H1 (cell line): ENCODE measurements around the gene RPL18. TPM values are rescaled to one million over a fixed set of nuclear protein-coding genes. Genes with fewer than 3 reads are reported as not detected.

ENCODE experiments used
- CTCF ChIA-PET: fragments of 300-600 bp; sonication (Branson Sonifier 250); formaldehyde crosslinking; loops from one replicate; lab custom pipeline; 2021; ENCODE audit not compliant: partially characterized antibody; lab: Charles Lee
- POLR2A ChIA-PET: fragments of 300-600 bp; sonication (Branson Sonifier 250); formaldehyde crosslinking; loops from one replicate; lab custom pipeline; 2021; ENCODE audit warnings: inconsistent platforms; ENCODE audit not compliant: partially characterized antibody; lab: Charles Lee
- DNase-seq, 2 experiments: peaks; one replicate each; pipeline versions ENCODE4 v3.0.0 to v3.0.0-alpha.2; 2010 to 2022; ENCODE audit warnings: low spot score in 2 of 2, low read depth in 1 of 2, mixed read lengths in 1 of 2
- FAIRE-seq: peaks from 2 replicates; lab custom pipeline; 2011; peaks lifted over from hg19 to GRCh38; lab: Jason Lieb, UNC
- H2AFZ ChIP-seq: 2 replicates; pipeline ENCODE4 v1.8.1; 2012; ENCODE audit warnings: low read length, inconsistent platforms
- H2AK5ac ChIP-seq: 2 replicates; pipeline ENCODE4 v1.6.1; 2013; ENCODE audit warnings: low read depth, low read length
- H2BK120ac ChIP-seq: replicated peaks from 2 replicates; pipeline ENCODE3; 2013; ENCODE audit warnings: low read depth, low read length, inconsistent platforms
- H2BK12ac ChIP-seq: 2 replicates; pipeline ENCODE4 v1.6.1; 2013; ENCODE audit warnings: low read depth, low read length
- H2BK15ac ChIP-seq: 2 replicates; pipeline ENCODE4 v1.6.1; 2013; ENCODE audit warnings: low read length
- H2BK20ac ChIP-seq: 2 replicates; pipeline ENCODE4 v1.6.1; 2013; ENCODE audit warnings: low read length
- H2BK5ac ChIP-seq: 2 replicates; pipeline ENCODE4 v1.6.1; 2013; ENCODE audit warnings: low read depth, low read length
- H3K14ac ChIP-seq: 2 replicates; pipeline ENCODE4 v1.6.1; 2013; ENCODE audit warnings: inconsistent platforms; ENCODE audit not compliant: insufficient read length
- H3K18ac ChIP-seq: 2 replicates; pipeline ENCODE4 v1.6.1; 2013; ENCODE audit warnings: low read length; ENCODE audit errors: extremely low read depth
- H3K23ac ChIP-seq: 2 replicates; pipeline ENCODE4 v1.6.1; 2013; ENCODE audit warnings: inconsistent platforms; ENCODE audit not compliant: insufficient read length
- H3K23me2 ChIP-seq: 2 replicates; pipeline ENCODE4 v1.6.1; 2013; ENCODE audit warnings: low read depth, low read length
- H3K27ac ChIP-seq: 2 replicates; pipeline ENCODE4 v1.6.1; 2011; ENCODE audit warnings: low read depth, low read length, inconsistent platforms
- H3K27me3 ChIP-seq, 4 experiments: replicated peaks in 1 of 4; 1 replicate in 1 of 4; 2 replicates in 3 of 4; pipeline versions ENCODE4 v1.6.1 to v1.8.1; 2011 to 2013; ENCODE audit warnings: low read length in 3 of 4, mild to moderate bottlenecking in 3 of 4, inconsistent platforms in 2 of 4, mixed read lengths in 2 of 4, moderate library complexity in 1 of 4; ENCODE audit not compliant: control insufficient read depth in 3 of 4, insufficient read depth in 3 of 4; ENCODE audit errors: extremely low read depth in 1 of 4
- H3K36me3 ChIP-seq, 4 experiments: 2 replicates each; pipeline versions ENCODE4 v1.6.1 to v1.8.1; 2011 to 2013; ENCODE audit warnings: mild to moderate bottlenecking in 4 of 4, low read length in 3 of 4, moderate library complexity in 2 of 4, control low read depth in 1 of 4, inconsistent platforms in 1 of 4; ENCODE audit not compliant: insufficient read depth in 4 of 4, control insufficient read depth in 2 of 4
- H3K4ac ChIP-seq: replicated peaks from 2 replicates; pipeline ENCODE3; 2013; ENCODE audit warnings: low read length, low read depth, mixed read lengths, inconsistent platforms; ENCODE audit not compliant: insufficient read length
- H3K4me1 ChIP-seq, 4 experiments: replicated peaks in 1 of 4; 1 replicate in 1 of 4; 2 replicates in 3 of 4; pipeline versions ENCODE4 v1.6.1 to v1.8.1; 2011 to 2013; ENCODE audit warnings: low read length in 3 of 4, inconsistent platforms in 2 of 4, mixed read lengths in 1 of 4; ENCODE audit not compliant: insufficient read depth in 4 of 4, control insufficient read depth in 3 of 4
- H3K4me2 ChIP-seq, 2 experiments: 2 replicates each; pipeline versions ENCODE4 v1.6.1 to v1.8.1; 2011 to 2013; ENCODE audit warnings: low read depth in 2 of 2, low read length in 2 of 2, control low read depth in 1 of 2, inconsistent platforms in 1 of 2, mild to moderate bottlenecking in 1 of 2; ENCODE audit not compliant: insufficient read depth in 1 of 2
- H3K4me3 ChIP-seq, 4 experiments: fragments of 200-600, 300-600 bp in 1 of 4; sonication (generic), shearing (Covaris generic), sonication (Bioruptor Twin) in 1 of 4; 2 replicates each; pipeline versions ENCODE4 v1.5.1 to v1.8.1; 2011 to 2016; ENCODE audit warnings: low read length in 4 of 4, low read depth in 3 of 4, control low read depth in 2 of 4, inconsistent platforms in 2 of 4, mild to moderate bottlenecking in 2 of 4, mixed read lengths in 1 of 4, moderate library complexity in 1 of 4; ENCODE audit not compliant: insufficient read depth in 2 of 4; ENCODE audit errors: extremely low read depth in 1 of 4
- H3K56ac ChIP-seq: replicated peaks from 2 replicates; pipeline ENCODE3; 2013; ENCODE audit warnings: low read depth, mild to moderate bottlenecking, mixed read lengths, low read length, inconsistent platforms; ENCODE audit not compliant: insufficient read length
- H3K79me1 ChIP-seq: 2 replicates; pipeline ENCODE4 v1.6.1; 2013; ENCODE audit warnings: low read depth, low read length, control low read depth
- H3K79me2 ChIP-seq, 2 experiments: 2 replicates each; pipeline versions ENCODE4 v1.6.1 to v1.8.1; 2012 to 2013; ENCODE audit warnings: low read length in 2 of 2, mild to moderate bottlenecking in 2 of 2, inconsistent platforms in 1 of 2; ENCODE audit not compliant: insufficient read depth in 2 of 2, control insufficient read depth in 1 of 2
- H3K9ac ChIP-seq, 4 experiments: replicated peaks in 1 of 4; 1 replicate in 1 of 4; 2 replicates in 3 of 4; pipeline versions ENCODE4 v1.6.1 to v1.8.1; 2011 to 2013; ENCODE audit warnings: low read depth in 3 of 4, low read length in 3 of 4, control low read depth in 2 of 4, mild to moderate bottlenecking in 2 of 4, moderate library complexity in 2 of 4, inconsistent platforms in 1 of 4; ENCODE audit errors: extremely low read depth in 1 of 4
- H3K9me3 ChIP-seq, 2 experiments: 2 replicates each; pipeline versions ENCODE4 v1.6.1 to v1.8.1; 2012 to 2013; ENCODE audit warnings: mild to moderate bottlenecking in 2 of 2, moderate library complexity in 2 of 2, control low read depth in 1 of 2, inconsistent platforms in 1 of 2, low read depth in 1 of 2, low read length in 1 of 2, mixed read lengths in 1 of 2; ENCODE audit not compliant: insufficient read depth in 2 of 2
- H4K20me1 ChIP-seq, 2 experiments: replicated peaks in 1 of 2; 2 replicates each; pipeline versions ENCODE3 to v1.8.1; 2011 to 2013; ENCODE audit warnings: inconsistent platforms in 2 of 2, low read length in 2 of 2, mild to moderate bottlenecking in 1 of 2; ENCODE audit not compliant: insufficient read depth in 2 of 2, control insufficient read depth in 1 of 2
- H4K5ac ChIP-seq: 2 replicates; pipeline ENCODE4 v1.6.1; 2013; ENCODE audit warnings: low read length, low read depth, mixed read lengths, inconsistent platforms; ENCODE audit not compliant: insufficient read length
- H4K8ac ChIP-seq: 2 replicates; pipeline ENCODE4 v1.8.0; 2013; ENCODE audit warnings: mild to moderate bottlenecking, moderate library complexity, low read length, inconsistent platforms; ENCODE audit not compliant: insufficient read depth; ENCODE audit errors: extremely low read depth
- H4K91ac ChIP-seq: replicated peaks from 2 replicates; pipeline ENCODE3; 2013; ENCODE audit warnings: low read length, mixed read lengths, inconsistent platforms; ENCODE audit not compliant: insufficient read length
- ATF3 ChIP-seq: IDR thresholded peaks from 2 replicates; pipeline ENCODE4 v1.6.1; 2011; ENCODE audit warnings: low read depth, mild to moderate bottlenecking, low read length; ENCODE audit not compliant: insufficient read depth
- BRCA1 ChIP-seq: IDR thresholded peaks from 2 replicates; pipeline ENCODE4 v1.6.1; 2012; ENCODE audit warnings: low read depth, low read length, improper control_type of control experiment
- EP300 ChIP-seq, 2 experiments: IDR thresholded peaks; 1 replicate in 1 of 2; 2 replicates in 1 of 2; pipeline ENCODE4 v1.6.1; 2011 to 2012; ENCODE audit warnings: low read depth in 2 of 2, low read length in 2 of 2, mild to moderate bottlenecking in 2 of 2, borderline replicate concordance in 1 of 2, inconsistent platforms in 1 of 2, moderate library complexity in 1 of 2
- GABPA ChIP-seq: IDR thresholded peaks from 2 replicates; pipeline ENCODE4 v1.6.1; 2011; ENCODE audit warnings: mild to moderate bottlenecking, low read length, moderate library complexity, borderline replicate concordance; ENCODE audit not compliant: insufficient read depth
- GTF2F1 ChIP-seq: IDR thresholded peaks from 2 replicates; pipeline ENCODE4 v1.6.1; 2012; ENCODE audit warnings: low read depth, low read length, improper control_type of control experiment, borderline replicate concordance
- KDM5A ChIP-seq: fragments of 200-600 bp; IDR thresholded peaks from 2 replicates; pipeline ENCODE4 v1.7.1; 2012; ENCODE audit warnings: mild to moderate bottlenecking, low read length, inconsistent platforms, mixed read lengths
- PHF8 ChIP-seq: fragments of 200-600 bp; sonication (generic); conservative IDR thresholded peaks from 2 replicates; pipeline ENCODE4 v1.7.1; 2012; ENCODE audit warnings: low read depth, mild to moderate bottlenecking, inconsistent platforms, low read length, moderate library complexity
- POLR2A ChIP-seq, 2 experiments: IDR thresholded peaks; 1 replicate in 1 of 2; 2 replicates in 1 of 2; pipeline ENCODE4 v1.6.1; 2011; ENCODE audit warnings: low read depth in 2 of 2, low read length in 2 of 2, mild to moderate bottlenecking in 2 of 2; ENCODE audit errors: control extremely low read depth in 1 of 2
- TCF12 ChIP-seq: IDR thresholded peaks from 2 replicates; pipeline ENCODE4 v1.6.1; 2011; ENCODE audit warnings: low read depth, mild to moderate bottlenecking, low read length
- WGBS, 2 experiments: shearing (Covaris generic) in 1 of 2; methylation state at CpG; one replicate each; pipeline versions ENCODE4 v1.1.6 to v1.1.7; 2013 to 2015; ENCODE audit warnings: low lambda C conversion rate in 2 of 2, mixed read lengths in 2 of 2, inconsistent platforms in 1 of 2, low coverage in 1 of 2, missing lambda C conversion rate in 1 of 2; ENCODE audit not compliant: insufficient replicate concordance in 2 of 2, insufficient coverage in 1 of 2, insufficient read length in 1 of 2; ENCODE audit errors: extremely low coverage in 1 of 2, missing lambda C conversion rate in 1 of 2; 5-methylcytosine and 5-hydroxymethylcytosine counted together
- polyA plus RNA-seq, 7 experiments: library from polyadenylated mRNA; depleted of rRNA in 3 of 7; stranded (reverse) in 5 of 7; unstranded in 2 of 7; fragments of >200 nt in 5 of 7; fragments of 200-250 nt in 2 of 7; gene quantifications; 1 replicate in 5 of 7; 2 replicates in 1 of 7; 4 replicates in 1 of 7; pipeline versions ENCODE4 v1.2.1 to v1.2.3, GENCODE V29; 2011 to 2013; ENCODE audit warnings: missing spikeins in 2 of 7, mixed read lengths in 2 of 7
- total RNA-seq: library from RNA; stranded (reverse); fragmentation: NEBNext Ultra II Directional; extraction: Animal tissue kit (Norgen Biotek cat#: 25700); gene quantifications from 2 replicates; pipeline ENCODE4 v1.2.1, GENCODE V29; 2021

Gene RPL18
- total and polyA plus RNA-seq, 2 of the 8 experiments (the other 6 are each of a cell fraction or from before 2014, with no cell fraction given) = 1,669 to 2,789 TPM

- no peak overlapping the region for H2AK5ac ChIP-seq
- no peak for DNase-seq
Measured at GRCh38 chr19:48609571-48610108, 9.3 kb downstream of the RPL18 start.

More at GRCh38 chr19:48609571-48610108, 9.3 kb downstream of the RPL18 start:
- POLR2A ChIA-PET = interaction anchor here (0.6 to 30.9 kb wide), 13 partner anchors 3 to 129 kb away, joined by 3 to 788 read pairs (median 5); partner anchors contain the start of genes DBP, FAM83E, RPL18 and SPACA4
- Histone ChIP-seq H3K56ac (no peak overlapping the region), H4K91ac (no peak overlapping the region), H3K4me2 (no peak overlapping the region), H3K36me3 (no peaks in the 10 kb centered on the region; a peak in 1 of 8 replicates), H3K23ac (no peak overlapping the region), H3K18ac (no peak overlapping the region), H4K5ac (no peak overlapping the region), H3K9me3 (no peaks in the 10 kb centered on the region), H2BK120ac (no peak overlapping the region), H3K23me2 (no peaks in the 10 kb centered on the region), H2BK5ac (no peak overlapping the region), H4K8ac (no peak overlapping the region), H2BK12ac (no peak overlapping the region), H3K79me2 (no peaks in the 10 kb centered on the region), H3K4me3 (no peak overlapping the region), H4K20me1 (peaks cover 0 to 11% of the 10 kb centered on the region in 2 experiments), H3K9ac (no peak overlapping the region), H3K79me1 (no peaks in the 10 kb centered on the region), H2BK20ac (no peak overlapping the region), H3K4ac (no peak overlapping the region), H3K27ac (no peak overlapping the region), H3K27me3 (no peaks in the 10 kb centered on the region), H3K4me1 (peaks cover 0 to 13% (median 8%) of the 10 kb centered on the region in 4 experiments; a peak in 5 of 7 replicates), H2BK15ac (no peak overlapping the region), H3K14ac (no peak overlapping the region), H2AFZ (no peak overlapping the region)
- no peak for FAIRE-seq
- TF ChIP-seq PHF8 (no peak), BRCA1 (no peak), GTF2F1 (no peak), GABPA (no peak), TCF12 (no peak), POLR2A (IDR thresholded peaks at IDR 0.05; ENCODE audit: control extremely low read depth in 1 of 2, low read depth in 2 of 2, low read length in 2 of 2) (no peak), KDM5A (no peak), ATF3 (no peak), EP300 (IDR thresholded peaks at IDR 0.05; ENCODE audit: borderline replicate concordance in 1 of 2, low read depth in 2 of 2, low read length in 2 of 2) (no peak)
- 94% methylated on average over 17 of the region's 20 CpGs; no CpG with 5 or more reads in 1 of the 2 experiments for WGBS, 2 experiments
- CTCF ChIA-PET = interaction anchor here (0.6 to 7.0 kb wide), 11 partner anchors 8 to 295 kb away, joined by 3 to 143 read pairs (median 5); partner anchors contain the start of genes RPL18 and SPHK2
